K562 (cell line): ENCODE results near the gene TMEM273. TPM values are rescaled to one million over a fixed set of nuclear protein-coding genes. Genes with fewer than 3 reads are reported as not detected.

Experiments
- ATAC-seq: fragments of 200-7000 bp; cut with Tn5 transposase; 3 replicates; pipeline ENCODE4 v1.9.1; 2020; ENCODE audit warnings: moderate library complexity
- BruUV-seq: library from RNA; stranded (reverse); fragments of 400-500 nt; replicated peaks from 2 replicates; lab custom pipeline; 2021; lab: Mats Ljungman, UMichigan
- CTCF ChIA-PET: fragments of 300-600 bp; formaldehyde crosslinking; extraction: SDS; loops from one replicate; lab custom pipeline; 2021; ENCODE audit warnings: low intra/inter-chr PET ratio; lab: Yijun Ruan, JAX
- POLR2A ChIA-PET: fragments of 300-600, 350-650 bp; sonication (Branson Sonifier 250); formaldehyde crosslinking; extraction: SDS; loops from one replicate; lab custom pipeline; 2021; ENCODE audit warnings: antibody characterized with exemption, inconsistent platforms; lab: Yijun Ruan, JAX
- DNase-seq, 4 experiments: peaks; one replicate each; pipeline versions ENCODE4 v3.0.0 to v3.0.0-alpha.2; 2011 to 2018; ENCODE audit warnings: low spot score in 3 of 4, mixed read lengths in 3 of 4; ENCODE audit errors: extremely low read depth in 1 of 4
- FAIRE-seq: peaks from 2 replicates; lab custom pipeline; 2011; peaks lifted over from hg19 to GRCh38; lab: Jason Lieb, UNC
- H2AFZ ChIP-seq: 2 replicates; pipeline ENCODE4 v1.6.0; 2011; ENCODE audit warnings: low read depth, low read length, control low read depth, inconsistent platforms
- H3K27ac ChIP-seq: fragments of 200-600 bp; 3 replicates; pipeline ENCODE4 v1.8.0; 2011; ENCODE audit warnings: low read depth, mild to moderate bottlenecking, control low read depth, inconsistent platforms, low read length, moderate library complexity, mixed read lengths; ENCODE audit errors: extremely low read depth
- H3K27me3 ChIP-seq, 2 experiments: fragments of 300-600 bp in 1 of 2; 2 replicates in 1 of 2; 3 replicates in 1 of 2; pipeline versions ENCODE4 v1.6.0 to v1.8.0; 2011; ENCODE audit warnings: inconsistent platforms in 2 of 2, low read length in 2 of 2, mild to moderate bottlenecking in 1 of 2, mixed read lengths in 1 of 2, moderate library complexity in 1 of 2; ENCODE audit not compliant: control insufficient read depth in 2 of 2, insufficient read depth in 2 of 2
- H3K36me3 ChIP-seq: fragments of 300-600 bp; 3 replicates; pipeline ENCODE4 v1.8.0; 2011; ENCODE audit warnings: mild to moderate bottlenecking, low read length, inconsistent platforms; ENCODE audit not compliant: control insufficient read depth, insufficient read depth
- H3K4me1 ChIP-seq, 2 experiments: fragments of 200-600 bp in 1 of 2; replicated peaks in 1 of 2; 2 replicates in 1 of 2; 3 replicates in 1 of 2; pipeline versions ENCODE4 v1.5.1 to v1.8.0; 2011; ENCODE audit warnings: inconsistent platforms in 2 of 2, low read length in 2 of 2, mild to moderate bottlenecking in 1 of 2, mixed read lengths in 1 of 2, moderate library complexity in 1 of 2; ENCODE audit not compliant: control insufficient read depth in 2 of 2, insufficient read depth in 2 of 2
- H3K4me2 ChIP-seq: 2 replicates; pipeline ENCODE4 v1.6.1; 2011; ENCODE audit warnings: low read length, control low read depth, inconsistent platforms, mixed read lengths; ENCODE audit not compliant: insufficient read depth
- H3K4me3 ChIP-seq: fragments of 200-600 bp; sonication (generic), shearing (Covaris generic); 2 replicates; pipeline ENCODE4 v1.5.1; 2016; ENCODE audit warnings: control low read depth, inconsistent platforms
- H3K79me2 ChIP-seq: fragments of 200-600 bp; 3 replicates; pipeline ENCODE4 v1.8.0; 2011; ENCODE audit warnings: low read length, inconsistent platforms; ENCODE audit not compliant: control insufficient read depth, insufficient read depth
- H3K9ac ChIP-seq, 2 experiments: 2 replicates each; pipeline versions ENCODE4 v1.6.0 to v1.6.1; 2011; ENCODE audit warnings: low read depth in 2 of 2, low read length in 2 of 2, control low read depth in 1 of 2, inconsistent platforms in 1 of 2, mild to moderate bottlenecking in 1 of 2, mixed read lengths in 1 of 2; ENCODE audit not compliant: insufficient read depth in 1 of 2
- H3K9me1 ChIP-seq: one replicate; pipeline ENCODE4 v1.6.0; 2011; ENCODE audit warnings: inconsistent platforms, mild to moderate bottlenecking, low read length, moderate library complexity; ENCODE audit not compliant: control insufficient read depth, insufficient read depth
- H3K9me3 ChIP-seq: replicated peaks from 2 replicates; pipeline ENCODE4 v1.5.1; 2011; ENCODE audit warnings: low read depth, low read length, inconsistent platforms; ENCODE audit not compliant: control insufficient read depth, insufficient read depth
- H4K20me1 ChIP-seq: replicated peaks from 2 replicates; pipeline ENCODE4 v1.6.1; 2011; ENCODE audit warnings: low read length, inconsistent platforms, mixed read lengths; ENCODE audit not compliant: control insufficient read depth, insufficient read depth
- ARID1B ChIP-seq: fragments of 450-650 bp; IDR thresholded peaks from 2 replicates; pipeline ENCODE4 v1.6.1; 2016; ENCODE audit warnings: antibody characterized with exemption, mild to moderate bottlenecking, inconsistent platforms
- ESRRA ChIP-seq: fragments of 450-650 bp; IDR thresholded peaks from 2 replicates; pipeline ENCODE4 v1.6.1; 2014; ENCODE audit warnings: low read depth, mild to moderate bottlenecking, moderate library complexity, borderline replicate concordance
- HDAC1 ChIP-seq, 2 experiments: fragments of 450-650 bp; IDR thresholded peaks; 2 replicates each; pipeline ENCODE4 v1.6.1; 2016 to 2017; ENCODE audit warnings: inconsistent platforms in 1 of 2, mild to moderate bottlenecking in 1 of 2, moderate library complexity in 1 of 2
- JUNB ChIP-seq: fragments of 450-650 bp; formaldehyde crosslinking; conservative IDR thresholded peaks from 2 replicates; pipeline ENCODE4 v1.4.0; 2020; ENCODE audit warnings: mild to moderate bottlenecking
- MAZ ChIP-seq, 2 experiments: fragments of 450-650 bp in 1 of 2; sonication (generic) in 1 of 2; formaldehyde crosslinking; IDR thresholded peaks in 1 of 2; conservative IDR thresholded peaks in 1 of 2; 2 replicates each; pipeline versions ENCODE4 v1.4.0 to v1.5.0; 2020; ENCODE audit warnings: mild to moderate bottlenecking in 1 of 2, missing genetic modification reagents in 1 of 2
- NFRKB ChIP-seq: fragments of 450-650 bp; IDR thresholded peaks from 2 replicates; pipeline ENCODE4 v1.6.1; 2016; ENCODE audit warnings: low read depth
- NR2C1 ChIP-seq, 2 experiments: fragments of 450-650 bp; IDR thresholded peaks; 2 replicates each; pipeline ENCODE4 v1.6.1; 2017; ENCODE audit warnings: mild to moderate bottlenecking in 2 of 2, antibody characterized with exemption in 1 of 2, inconsistent platforms in 1 of 2, missing compliant biosample characterization in 1 of 2, missing genetic modification characterization in 1 of 2
- SMARCC2 ChIP-seq: fragments of 450-650 bp; IDR thresholded peaks from 2 replicates; pipeline ENCODE4 v1.6.1; 2017; ENCODE audit warnings: antibody characterized with exemption, moderate library complexity, mild to moderate bottlenecking, low read depth
- ZBTB12 ChIP-seq: fragments of 250-450 bp; sonication (Bioruptor Pico); IDR thresholded peaks from 2 replicates; pipeline ENCODE4 v1.4.0; 2020
- ZBTB33 ChIP-seq: sonication (generic); formaldehyde crosslinking; IDR thresholded peaks from 2 replicates; pipeline ENCODE4 v1.8.1; 2023; ENCODE audit warnings: mild to moderate bottlenecking, missing genetic modification reagents
- ZC3H8 ChIP-seq: fragments of 450-650 bp; IDR thresholded peaks from 2 replicates; pipeline ENCODE4 v1.6.1; 2017
- ZNF316 ChIP-seq: fragments of 450-650 bp; IDR thresholded peaks from 2 replicates; pipeline ENCODE4 v1.6.1; 2016
- WGBS: fragments of 100-300 bp; shearing (Covaris generic); methylation state at CpG from one replicate; pipeline ENCODE4 v1.1.6; 2016; ENCODE audit warnings: low coverage, mixed read lengths; ENCODE audit not compliant: insufficient coverage; ENCODE audit errors: missing lambda C conversion rate; 5-methylcytosine and 5-hydroxymethylcytosine counted together
- in situ Hi-C: fragments of 300-500 bp; cut with MboI; formaldehyde crosslinking; loops from 4 replicates; pipeline ENCODE4 v1.15.0; 2018; ENCODE audit warnings: inconsistent platforms, mixed read lengths
- intact Hi-C: fragments of 100-400 bp; cut with micrococcal nuclease; formaldehyde crosslinking; loops from 2 replicates; pipeline ENCODE4 v1.14.2; 2022
- polyA plus RNA-seq, 8 experiments: library from polyadenylated mRNA; depleted of rRNA in 4 of 8; stranded (reverse) in 5 of 8; unstranded in 3 of 8; fragments of >200 nt; fragmentation: Nextera tagmentation in 2 of 8; fragmentation: Illumina TruSeq in 1 of 8; extraction: Ambion mirVana in 2 of 8; extraction: Trizol in 1 of 8; gene quantifications; 2 replicates each; pipeline versions ENCODE4 v1.2.1 to v1.2.3, GENCODE V29; 2011 to 2014; ENCODE audit warnings: inconsistent platforms in 1 of 8, missing spikeins in 1 of 8
- total RNA-seq, 7 experiments: library from RNA; depleted of rRNA in 6 of 7; stranded (reverse); fragments of >200 nt in 6 of 7; fragmentation: Illumina TruSeq in 2 of 7; extraction: Trizol in 2 of 7; gene quantifications; 2 replicates each; pipeline versions ENCODE4 v1.2.1 to v1.2.3, GENCODE V29; 2011 to 2021; ENCODE audit warnings: low replicate concordance in 1 of 7
- TF ChIP-seq, protein P1 (sequence below): sonication (generic); formaldehyde crosslinking; IDR thresholded peaks from 2 replicates; pipeline ENCODE4 v1.8.1; 2023; ENCODE audit warnings: mild to moderate bottlenecking, missing genetic modification reagents
- TF ChIP-seq, protein P2 (sequence below): fragments of 450-650 bp; IDR thresholded peaks from 2 replicates; pipeline ENCODE4 v1.7.0; 2016; ENCODE audit warnings: borderline replicate concordance

Gene TMEM273
- total and polyA plus RNA-seq, 9 of the 15 experiments (the other 6 are each of a cell fraction or from before 2014, with no cell fraction given), result 39.2 to 131 (median 95.6) TPM

GRCh38 chr10:49177391-49178355 is 10.5 kb downstream of the TMEM273 start:
- Histone ChIP-seq H3K9me1 (peaks cover 10% of the 10 kb centered on the region), H3K4me2 (peak overlapping the region; percentile 45), H3K9ac (peak overlapping the region; percentile 60 to 88), H4K20me1 (no peaks in the 10 kb centered on the region), H3K79me2 (peaks cover 89% of the 10 kb centered on the region), H3K4me3 (no peak overlapping the region), H3K36me3 (peaks cover 26% of the 10 kb centered on the region; the same call in 1 of the 3 replicates), H3K27ac (peak overlapping the region; percentile 84), H3K4me1 (peaks cover 74 to 100% of the 10 kb centered on the region in 2 experiments), H3K9me3 (no peaks in the 10 kb centered on the region), H3K27me3 (no peaks in the 10 kb centered on the region), H2AFZ (peak overlapping the region; percentile 78)
- FAIRE-seq (peak; percentile 86), ATAC-seq (peak; percentile 36), DNase-seq (peak; percentile 53 to 88 (median 67))
- no TSS peak for BruUV-seq
- 30% methylated on average over 9 of the region's 9 CpGs for WGBS
- intact Hi-C loops, result loop anchor here (2.0 kb wide), 1 partner anchor 123 kb away; no protein-coding TSS in a partner anchor
- ChIA-PET POLR2A (interaction anchor here (0.5 to 2.5 kb wide), 6 partner anchors 9 to 122 kb away, joined by 3 to 11 read pairs (median 5); partner anchors contain the start of gene TMEM273), CTCF (no interaction called here)
- in situ Hi-C loops, result no loop called here
- TF ChIP-seq NFRKB (peak; percentile 55; the same call in 1 of the 2 replicates), ZNF316 (no peak), JUNB (0 out of 2 replicates have a peak, but pooled peaks have one; percentile 14), ZBTB12 (peak; percentile 71), HDAC1 (IDR thresholded peaks at IDR 0.05) (peak in 1 of 2 experiments; percentile 21; a peak in 1 of 4 replicates), ARID1B (peak; percentile 68), MAZ (CRISPR knock-in tag; conservative IDR thresholded peaks at IDR 0.05 in 1 of 2, IDR thresholded peaks at IDR 0.05 in 1 of 2) (0 out of 4 replicates have a peak, but pooled peaks of 1 of the 2 experiments have one; percentile 31), ESRRA (peak; percentile 29; the same call in 1 of the 2 replicates), ZBTB33 (CRISPR knock-in tag) (no peak), ZC3H8 (no peak), NR2C1 (IDR thresholded peaks at IDR 0.05) (no peak), NR2C1 (tag; IDR thresholded peaks at IDR 0.05) (peak; percentile 52), SMARCC2 (peak; percentile 37; the same call in 1 of the 2 replicates)
- TF ChIP-seq, protein P1, sequence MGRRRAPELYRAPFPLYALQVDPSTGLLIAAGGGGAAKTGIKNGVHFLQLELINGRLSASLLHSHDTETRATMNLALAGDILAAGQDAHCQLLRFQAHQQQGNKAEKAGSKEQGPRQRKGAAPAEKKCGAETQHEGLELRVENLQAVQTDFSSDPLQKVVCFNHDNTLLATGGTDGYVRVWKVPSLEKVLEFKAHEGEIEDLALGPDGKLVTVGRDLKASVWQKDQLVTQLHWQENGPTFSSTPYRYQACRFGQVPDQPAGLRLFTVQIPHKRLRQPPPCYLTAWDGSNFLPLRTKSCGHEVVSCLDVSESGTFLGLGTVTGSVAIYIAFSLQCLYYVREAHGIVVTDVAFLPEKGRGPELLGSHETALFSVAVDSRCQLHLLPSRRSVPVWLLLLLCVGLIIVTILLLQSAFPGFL (CRISPR knock-in tag), result no peak
- TF ChIP-seq, protein P2, sequence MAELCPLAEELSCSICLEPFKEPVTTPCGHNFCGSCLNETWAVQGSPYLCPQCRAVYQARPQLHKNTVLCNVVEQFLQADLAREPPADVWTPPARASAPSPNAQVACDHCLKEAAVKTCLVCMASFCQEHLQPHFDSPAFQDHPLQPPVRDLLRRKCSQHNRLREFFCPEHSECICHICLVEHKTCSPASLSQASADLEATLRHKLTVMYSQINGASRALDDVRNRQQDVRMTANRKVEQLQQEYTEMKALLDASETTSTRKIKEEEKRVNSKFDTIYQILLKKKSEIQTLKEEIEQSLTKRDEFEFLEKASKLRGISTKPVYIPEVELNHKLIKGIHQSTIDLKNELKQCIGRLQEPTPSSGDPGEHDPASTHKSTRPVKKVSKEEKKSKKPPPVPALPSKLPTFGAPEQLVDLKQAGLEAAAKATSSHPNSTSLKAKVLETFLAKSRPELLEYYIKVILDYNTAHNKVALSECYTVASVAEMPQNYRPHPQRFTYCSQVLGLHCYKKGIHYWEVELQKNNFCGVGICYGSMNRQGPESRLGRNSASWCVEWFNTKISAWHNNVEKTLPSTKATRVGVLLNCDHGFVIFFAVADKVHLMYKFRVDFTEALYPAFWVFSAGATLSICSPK, result no peak
